ENCODE measurements around the gene C1orf52.

C1orf52 gene

DNA sequence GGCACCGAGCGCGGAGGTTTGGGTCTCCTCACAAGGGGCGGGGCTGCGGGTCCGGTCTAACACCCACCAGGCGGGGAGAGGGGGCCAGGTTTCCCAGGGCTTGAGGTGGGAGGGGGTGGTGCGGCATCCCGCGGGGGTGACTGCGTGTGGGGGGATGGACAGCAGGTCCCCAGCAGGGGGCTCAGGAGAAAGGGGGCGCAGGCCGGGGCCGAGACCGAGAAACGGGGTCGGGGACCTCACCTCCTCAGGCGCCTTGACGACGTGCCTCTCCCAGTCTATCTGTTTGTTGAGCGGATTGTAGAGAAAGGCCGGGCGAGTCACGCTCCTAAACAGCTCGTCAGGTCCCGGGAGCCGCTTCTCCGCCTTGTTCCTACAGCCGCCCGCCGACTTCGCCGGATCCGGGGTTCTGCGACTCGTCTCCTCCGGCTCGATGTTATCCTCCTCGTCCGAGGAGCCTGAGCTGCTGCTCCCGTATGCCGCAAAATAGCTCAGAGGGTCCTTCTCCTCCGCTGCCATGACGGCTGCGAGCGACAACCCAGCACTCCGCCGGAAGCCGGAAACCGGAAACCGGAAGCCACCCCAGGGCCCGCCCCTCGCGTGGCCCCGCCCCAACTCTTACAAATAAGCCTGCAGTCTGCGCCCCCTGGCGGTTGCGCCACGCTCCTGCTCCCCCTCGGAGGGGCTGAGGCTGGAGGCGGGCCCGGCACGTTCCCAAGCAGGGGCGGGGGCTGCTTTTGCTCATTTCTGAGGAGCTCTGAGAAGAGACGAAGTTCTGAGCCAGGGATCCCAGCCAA, at the start of gene C1orf52:
Gene C1orf52 (minus strand): TSS at position 545 of the 794 bp plus-strand sequence. CDS start 29 bp downstream, at position 516.
- in situ Hi-C loops (cut with MboI; ENCODE audit: low sequenced_read_pairs) = loop anchor here (25.0 kb wide), 1 partner anchor 322 kb away; no protein-coding TSS in a partner anchor

DNA sequence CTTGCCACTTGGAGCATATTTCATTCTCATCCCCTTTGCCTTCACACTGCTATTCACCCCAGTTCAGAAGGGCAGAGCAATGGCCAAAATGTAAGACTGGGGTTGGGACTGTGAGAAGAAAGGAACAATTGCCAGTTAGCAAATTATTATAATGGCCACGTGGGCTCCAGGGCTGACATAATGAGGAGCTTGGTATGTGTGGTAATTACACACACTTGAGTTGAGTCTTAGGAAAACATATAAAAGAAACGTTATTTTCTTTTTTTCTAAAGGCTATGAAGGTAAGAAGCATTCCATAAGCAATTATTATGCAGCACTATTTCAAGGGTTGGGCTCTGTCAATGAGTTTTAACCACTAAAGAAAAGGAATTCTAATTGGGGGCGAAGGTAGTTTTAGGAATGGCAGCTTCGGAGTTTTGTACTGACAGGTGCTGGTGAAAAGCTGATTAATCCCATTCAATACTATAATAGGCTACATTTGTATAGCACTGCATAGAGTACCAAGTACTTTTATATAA, 49.4 kb upstream of the C1orf52 start:
- in situ Hi-C loops (cut with MboI; ENCODE audit: low sequenced_read_pairs) = no loop called here

DNA sequence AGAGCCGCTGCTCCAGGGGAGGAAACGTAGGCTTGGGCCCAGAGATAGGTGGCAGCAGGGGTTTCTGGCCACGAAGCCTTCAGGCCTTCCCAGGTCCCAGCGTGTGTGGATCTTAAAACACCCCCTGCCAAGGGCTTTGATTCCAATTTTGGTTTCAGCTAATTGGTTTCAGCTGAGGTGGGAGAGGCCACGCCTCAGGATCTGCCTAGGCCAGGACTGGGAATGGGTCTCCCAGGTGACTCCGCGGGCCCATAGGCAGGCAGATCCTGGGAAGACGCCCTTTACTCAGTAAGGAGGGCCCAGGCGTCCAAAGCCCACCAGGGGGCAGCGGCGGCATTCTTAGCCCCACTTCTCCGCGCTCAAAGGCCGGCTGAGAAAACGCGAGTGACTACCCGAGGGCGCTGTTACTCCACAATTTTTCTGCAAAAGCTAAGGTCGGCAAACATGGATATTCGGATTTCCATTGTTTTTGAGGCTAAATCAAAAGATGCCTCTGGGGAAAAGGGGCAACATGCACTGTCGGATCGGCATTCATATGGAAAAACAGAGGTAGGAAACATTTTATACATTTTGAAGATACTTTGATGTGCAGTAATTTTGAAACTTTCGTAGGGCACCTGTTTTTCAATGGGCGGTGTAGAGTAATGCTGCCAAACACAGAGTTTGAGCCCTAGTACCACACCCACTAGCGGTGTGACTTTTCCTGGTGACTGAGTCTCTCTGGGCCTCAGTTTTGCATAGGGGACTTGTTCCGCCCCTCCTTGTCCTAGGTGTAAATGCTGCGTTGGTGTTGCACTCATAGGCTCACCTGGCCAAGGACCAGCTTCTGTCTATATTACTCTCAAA, 48.7 kb upstream of the C1orf52 start:
- in situ Hi-C loops (cut with MboI; ENCODE audit: low sequenced_read_pairs) = no loop called here

DNA sequence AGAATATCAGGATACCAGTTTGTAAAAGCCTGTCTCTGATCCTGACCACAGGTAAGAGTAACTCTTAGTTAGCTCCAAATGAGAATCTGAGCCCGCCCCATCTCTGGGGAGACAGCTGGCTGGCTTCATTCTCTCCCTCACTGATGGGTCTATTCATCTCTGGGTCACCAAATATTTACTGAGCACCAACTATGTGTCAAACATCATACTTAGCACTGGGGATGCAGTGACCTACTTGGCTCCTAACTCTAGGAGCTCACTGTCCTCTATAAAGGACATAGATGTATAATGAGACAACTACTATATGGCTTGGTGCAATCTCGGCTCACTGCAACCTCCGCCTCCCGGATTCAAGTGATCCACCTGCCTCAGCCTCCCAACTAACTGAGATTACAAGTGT, 46.8 kb upstream of the C1orf52 start:
- in situ Hi-C loops (cut with MboI; ENCODE audit: low sequenced_read_pairs) = no loop called here

DNA sequence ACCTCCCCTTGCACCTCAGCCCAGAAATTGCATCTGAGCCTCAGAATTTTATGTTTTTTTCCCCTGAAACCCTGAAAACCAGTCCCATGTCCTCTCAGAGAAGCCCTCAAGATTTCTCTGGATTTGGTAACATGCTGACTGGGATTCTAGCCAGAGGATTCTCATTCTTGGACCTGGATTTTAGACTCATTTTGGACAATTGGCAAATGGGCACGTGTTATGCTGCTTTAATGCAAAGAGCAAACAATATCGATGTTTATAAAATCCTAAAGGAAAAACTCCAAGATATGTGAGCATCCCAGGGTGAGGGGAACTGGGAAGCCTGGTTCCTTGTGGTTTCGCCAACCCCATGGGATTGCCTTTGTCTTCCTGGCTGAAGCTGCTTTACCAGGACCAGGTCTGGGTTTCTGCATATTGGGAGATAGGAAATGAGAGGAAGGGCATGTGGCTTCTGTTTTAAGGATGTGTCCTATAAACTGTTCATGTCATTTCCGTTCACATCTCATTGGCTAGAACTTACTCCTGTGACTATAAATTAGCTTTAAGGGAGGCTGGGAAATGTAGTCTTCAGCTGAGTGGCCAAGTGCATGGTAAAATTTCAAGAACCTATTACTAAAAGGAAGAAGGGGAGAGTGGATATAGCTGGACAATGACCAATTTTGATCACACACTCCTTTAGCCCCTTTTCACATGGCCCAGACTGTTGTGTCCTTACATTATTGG, 44.1 kb upstream of the C1orf52 start:
- in situ Hi-C loops (cut with MboI; ENCODE audit: low sequenced_read_pairs) = no loop called here

DNA sequence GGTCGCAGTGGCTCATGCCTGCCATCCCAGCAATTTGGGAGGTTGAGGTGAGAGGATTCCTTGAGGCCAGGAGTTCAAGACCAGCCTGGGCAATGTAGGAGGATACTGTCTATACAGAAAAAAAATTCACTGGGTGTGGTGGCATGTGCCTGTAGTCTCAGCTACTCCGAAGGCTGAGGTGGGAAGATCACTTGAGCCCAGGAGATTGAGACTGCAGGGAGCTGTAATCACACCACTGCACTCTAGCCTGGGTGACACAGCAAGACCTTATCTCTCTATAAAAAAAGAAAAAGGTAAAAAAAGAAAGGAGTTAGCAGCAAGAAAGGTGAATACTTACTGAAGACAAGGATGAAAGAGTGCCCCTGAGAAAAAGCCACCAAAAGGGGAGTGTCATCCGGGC, 40.7 kb upstream of the C1orf52 start:
- in situ Hi-C loops (cut with MboI; ENCODE audit: low sequenced_read_pairs) = no loop called here

DNA sequence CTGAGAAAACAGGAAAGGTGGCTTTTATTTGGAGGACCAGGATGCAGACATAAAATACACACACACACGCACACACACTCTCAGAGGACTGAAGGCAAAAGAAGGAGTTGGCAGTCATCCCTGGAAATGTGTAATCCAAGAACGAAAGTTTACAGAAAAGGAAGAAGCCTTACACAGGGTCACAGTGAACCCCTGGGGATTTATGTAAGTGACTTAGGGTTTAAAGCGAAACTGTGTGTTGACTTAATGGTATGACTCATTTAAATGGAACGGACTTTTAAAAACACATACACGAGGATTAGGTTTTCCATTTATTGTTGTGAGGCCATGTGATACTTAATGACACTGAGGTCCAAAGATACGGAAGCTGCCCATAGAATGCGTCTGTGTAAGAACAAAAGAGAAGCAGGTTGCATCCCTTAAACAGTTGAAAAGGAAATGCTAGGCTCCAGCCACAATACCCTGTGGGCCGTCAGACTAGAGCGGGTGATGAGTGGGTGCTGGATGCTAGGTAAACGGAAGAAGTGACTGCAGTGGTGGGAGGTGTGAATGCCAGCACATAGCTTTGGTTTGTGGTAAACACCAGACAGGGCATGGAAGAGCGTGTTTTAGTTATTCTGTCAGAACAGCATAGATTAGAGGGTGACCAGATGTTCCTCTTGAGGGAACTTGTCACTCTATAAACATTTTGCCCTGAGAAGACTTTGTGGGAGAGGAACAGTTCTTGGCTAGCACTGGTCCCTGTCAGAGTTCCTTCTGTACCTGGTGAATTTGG, 38.6 kb upstream of the C1orf52 start:
- in situ Hi-C loops (cut with MboI; ENCODE audit: low sequenced_read_pairs) = no loop called here

DNA sequence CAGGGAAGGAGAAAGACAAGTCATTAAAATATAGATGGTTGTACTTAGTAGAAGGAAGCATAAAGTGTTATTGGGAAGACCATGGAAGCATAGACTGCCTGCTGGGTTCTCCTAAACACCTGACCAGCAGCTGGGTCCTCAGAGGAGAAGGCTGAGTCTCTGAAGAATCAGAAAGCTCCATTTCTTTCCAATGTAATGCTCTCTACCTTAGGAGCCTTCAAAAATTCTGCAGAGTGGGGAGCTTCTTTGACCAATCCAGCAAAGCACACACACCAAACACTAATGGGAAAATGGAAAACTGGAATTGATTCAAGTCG, 38.0 kb upstream of the C1orf52 start:
- in situ Hi-C loops (cut with MboI; ENCODE audit: low sequenced_read_pairs) = no loop called here

DNA sequence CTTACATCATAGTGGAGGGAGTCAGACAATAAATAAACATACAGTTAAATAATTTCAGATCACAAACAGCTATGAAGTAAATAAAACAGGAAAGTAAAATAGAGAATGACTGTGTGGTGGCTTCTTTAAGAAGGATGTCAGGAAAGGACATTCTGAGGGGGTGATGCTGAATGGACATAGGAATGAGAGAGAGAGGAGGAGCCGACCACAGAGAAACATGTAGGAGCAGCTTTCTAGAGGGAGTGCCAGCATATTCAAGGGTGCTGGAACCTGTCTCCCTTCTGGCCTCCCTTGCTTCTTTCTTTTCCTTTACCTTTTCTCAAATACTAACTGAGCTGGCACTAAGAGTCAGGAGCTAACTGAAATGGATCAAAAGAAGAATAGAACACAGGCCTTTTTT, 37.5 kb upstream of the C1orf52 start:
- in situ Hi-C loops (cut with MboI; ENCODE audit: low sequenced_read_pairs) = no loop called here

DNA sequence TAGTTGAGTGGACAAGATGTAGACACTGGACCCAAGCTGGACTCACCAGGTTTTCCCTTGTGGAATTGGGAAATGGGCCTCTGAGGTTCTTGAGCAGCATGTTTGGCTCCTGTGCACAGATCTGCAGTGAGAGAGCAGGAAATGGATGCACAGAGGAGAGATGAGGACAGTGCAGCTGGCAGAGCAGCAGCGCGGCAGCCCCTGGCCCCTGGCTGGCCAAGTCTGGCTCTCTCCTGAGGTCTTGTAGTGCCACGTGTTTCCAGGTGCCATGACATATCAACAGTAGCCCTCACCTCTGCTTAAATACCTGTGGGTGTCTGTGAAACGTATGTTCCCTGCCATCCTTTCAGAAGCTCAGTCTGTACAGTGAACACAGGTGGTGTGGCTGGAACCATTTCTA, 36.2 kb upstream of the C1orf52 start:
- in situ Hi-C loops (cut with MboI; ENCODE audit: low sequenced_read_pairs) = no loop called here

DNA sequence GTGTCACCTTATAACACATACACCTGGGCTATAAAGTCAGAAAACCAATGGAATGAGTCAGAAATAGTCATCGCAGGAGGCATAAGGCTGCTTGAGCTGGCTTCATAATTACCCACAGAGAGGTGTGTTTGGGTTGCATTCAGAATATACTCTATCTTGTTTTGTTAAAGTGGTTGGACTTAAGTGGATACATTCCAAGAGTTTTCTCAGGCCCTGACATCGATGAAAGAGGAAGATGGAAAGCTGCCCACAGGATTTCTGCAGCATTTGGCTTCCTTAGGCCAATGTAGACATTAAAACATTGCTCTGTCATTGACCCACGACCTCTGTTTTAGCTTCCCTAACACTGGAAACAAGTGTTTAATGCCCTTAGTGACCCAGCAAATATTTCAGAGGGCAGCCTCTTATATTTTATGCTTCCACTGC, 35.6 kb upstream of the C1orf52 start:
- in situ Hi-C loops (cut with MboI; ENCODE audit: low sequenced_read_pairs) = no loop called here

DNA sequence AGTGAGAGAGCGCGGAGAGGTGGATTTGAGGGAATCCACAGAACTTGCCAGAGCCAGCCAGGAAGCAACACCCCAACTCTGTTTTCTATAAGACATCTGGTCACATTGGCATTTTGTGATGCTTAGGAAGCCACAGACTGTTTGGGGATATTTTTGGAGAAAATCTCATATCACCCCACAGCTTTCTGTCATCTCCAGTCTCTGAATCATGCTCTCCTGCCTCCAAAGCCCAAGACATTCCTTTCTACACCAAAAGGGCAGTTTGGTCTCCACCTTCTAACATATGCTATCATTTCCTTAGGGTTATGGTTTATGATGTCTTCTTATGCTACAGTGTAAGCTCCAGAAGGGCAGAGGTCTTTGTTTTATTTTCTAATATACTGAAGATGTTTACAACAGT, 31.4 kb upstream of the C1orf52 start:
- in situ Hi-C loops (cut with MboI; ENCODE audit: low sequenced_read_pairs) = no loop called here

DNA sequence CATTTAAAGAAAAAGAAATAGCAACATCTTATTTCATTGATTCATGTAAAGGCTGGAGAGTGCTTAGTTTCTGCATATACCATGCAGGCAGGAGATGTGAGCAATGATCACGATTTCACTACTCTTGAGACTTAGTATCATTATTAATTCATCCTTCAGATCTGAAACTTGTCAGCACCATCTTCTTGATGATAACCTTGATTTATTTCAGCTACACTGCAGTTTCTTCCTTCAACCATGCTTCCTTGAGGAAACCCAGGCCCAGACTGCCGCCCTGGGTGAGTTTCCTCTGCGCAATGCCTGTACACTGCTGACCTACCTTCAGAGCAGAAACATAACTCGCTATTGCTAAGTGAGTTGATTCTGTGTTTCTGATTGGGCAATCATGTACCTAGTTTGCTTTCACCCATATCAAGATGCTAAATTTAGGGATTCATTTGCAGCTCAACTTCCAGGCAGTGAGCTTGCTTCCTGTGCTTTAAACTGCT, 30.4 kb upstream of the C1orf52 start:
- in situ Hi-C loops (cut with MboI; ENCODE audit: low sequenced_read_pairs) = no loop called here

DNA sequence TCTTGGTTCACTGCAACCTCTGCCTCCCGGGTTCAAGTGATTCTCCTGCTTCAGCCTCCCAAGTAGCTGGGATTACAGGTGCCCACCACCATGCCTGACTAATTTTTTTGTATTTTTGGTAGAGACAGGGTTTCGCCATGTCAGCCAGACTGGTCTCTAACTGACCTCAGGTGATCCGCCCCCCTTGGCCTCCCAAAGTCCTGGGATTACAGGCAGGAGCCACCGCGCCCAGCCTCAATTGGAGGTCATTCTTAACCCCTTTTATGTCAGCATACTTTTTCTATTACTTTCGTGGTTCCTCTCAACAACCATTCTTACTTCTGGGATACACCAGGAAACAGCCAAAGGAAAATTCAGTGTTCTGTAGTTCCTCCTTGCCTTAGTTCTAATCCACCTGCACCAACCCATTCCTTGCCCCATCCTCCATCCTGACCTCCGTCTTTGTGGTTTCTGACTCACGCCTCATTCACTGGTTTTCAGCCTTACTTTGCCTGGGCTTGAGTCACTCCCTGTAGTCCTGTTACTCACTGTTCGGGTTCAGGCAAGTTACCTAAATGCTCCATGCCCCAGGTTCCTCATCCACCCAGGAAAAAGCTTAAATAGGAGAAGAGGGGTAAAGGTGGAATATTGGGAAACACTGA, 29.9 kb upstream of the C1orf52 start:
- in situ Hi-C loops (cut with MboI; ENCODE audit: low sequenced_read_pairs) = no loop called here

DNA sequence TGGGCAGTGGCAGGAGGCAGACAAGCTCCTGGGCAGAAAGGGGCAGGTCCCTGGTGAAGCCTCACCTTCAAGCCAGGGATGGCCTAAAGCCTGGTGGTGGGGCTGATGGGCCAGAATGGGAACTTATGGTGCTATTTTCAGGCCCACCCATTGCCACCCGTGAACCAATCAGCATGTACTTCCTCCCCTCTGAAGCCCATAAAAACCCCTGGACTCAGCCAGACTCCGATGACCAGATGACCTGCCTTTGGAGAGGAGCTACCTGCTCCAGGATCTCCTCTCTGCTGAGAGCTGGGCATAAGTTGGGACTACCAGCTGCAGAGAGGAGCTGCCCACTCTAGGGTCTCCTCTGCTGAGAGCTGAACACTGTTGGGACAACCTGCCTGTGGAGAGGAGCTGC, 24.7 kb upstream of the C1orf52 start:
- in situ Hi-C loops (cut with MboI; ENCODE audit: low sequenced_read_pairs) = no loop called here

DNA sequence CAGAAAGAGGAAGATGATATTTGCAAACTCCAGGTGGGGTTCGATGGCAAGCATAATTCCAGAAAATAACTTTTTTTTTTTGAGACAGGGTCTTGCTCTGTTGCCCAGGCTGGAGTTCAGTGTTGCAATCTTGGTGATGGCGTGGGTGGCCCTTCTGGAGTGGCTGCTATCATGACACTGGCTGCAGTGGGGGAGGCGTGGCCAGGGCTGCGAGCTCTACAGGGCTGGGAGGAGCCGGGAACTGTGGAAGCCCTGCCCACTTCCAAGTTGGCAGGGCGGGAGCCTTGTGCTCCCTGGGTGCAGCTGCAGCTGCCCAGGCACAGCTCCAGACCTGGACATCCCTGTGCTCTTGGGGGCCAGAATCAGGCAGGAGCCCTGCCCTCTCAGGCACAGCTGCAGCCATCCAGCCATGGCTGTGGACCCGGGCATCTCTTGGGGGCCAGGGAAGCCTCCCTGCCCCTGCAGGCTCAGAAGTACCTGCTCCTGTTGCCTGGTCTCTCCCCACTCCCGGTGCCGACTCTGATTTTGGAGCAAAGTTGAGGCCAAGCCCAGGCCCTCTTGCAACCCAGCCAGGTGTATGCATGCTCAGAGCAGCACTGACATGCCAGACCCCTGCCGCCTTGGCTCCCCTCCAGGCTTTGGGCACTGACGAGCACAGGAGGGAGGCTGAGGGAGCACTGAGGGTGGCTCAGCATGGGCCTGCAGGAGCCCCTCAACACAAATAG, 24.2 kb upstream of the C1orf52 start:
- in situ Hi-C loops (cut with MboI; ENCODE audit: low sequenced_read_pairs) = no loop called here

DNA sequence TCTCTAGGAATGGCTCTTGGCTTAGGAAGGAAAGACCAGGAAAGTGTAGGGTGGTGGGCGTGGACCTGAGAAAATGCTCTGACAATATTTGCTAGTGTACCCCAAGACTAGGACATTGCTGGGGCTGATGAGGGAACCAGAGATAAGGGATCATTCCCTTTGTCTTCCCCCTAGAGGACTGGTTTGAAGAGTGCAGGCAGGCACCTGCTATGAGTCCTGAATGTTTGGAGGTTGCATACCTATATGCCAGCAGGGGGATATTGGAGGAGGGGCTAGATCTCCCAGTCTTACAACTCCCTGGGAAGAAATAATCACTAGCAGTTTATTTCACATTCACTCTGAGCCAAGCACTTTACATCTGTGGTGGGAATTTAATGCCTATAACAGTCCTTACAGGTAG, 23.0 kb upstream of the C1orf52 start:
- in situ Hi-C loops (cut with MboI; ENCODE audit: low sequenced_read_pairs) = no loop called here

DNA sequence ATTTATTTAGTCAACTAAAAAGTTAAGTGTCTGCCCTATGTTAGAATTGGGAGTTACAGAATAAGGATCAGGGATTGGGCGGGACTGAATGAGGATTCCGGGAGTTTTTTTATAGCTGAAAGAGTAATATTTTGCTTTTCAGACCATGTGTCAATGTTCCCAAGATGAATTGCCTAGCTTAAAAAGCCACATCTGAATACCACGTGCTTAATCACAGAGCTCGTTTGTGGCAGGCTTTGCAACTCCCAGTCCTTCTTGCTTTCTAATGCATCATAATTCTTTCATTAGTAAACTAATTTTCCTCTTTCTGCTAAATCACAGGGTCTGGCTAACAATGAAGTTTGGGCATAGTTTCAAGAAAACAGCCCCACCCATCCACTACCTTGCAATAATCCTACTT, 21.2 kb upstream of the C1orf52 start:
- in situ Hi-C loops (cut with MboI; ENCODE audit: low sequenced_read_pairs) = no loop called here

DNA sequence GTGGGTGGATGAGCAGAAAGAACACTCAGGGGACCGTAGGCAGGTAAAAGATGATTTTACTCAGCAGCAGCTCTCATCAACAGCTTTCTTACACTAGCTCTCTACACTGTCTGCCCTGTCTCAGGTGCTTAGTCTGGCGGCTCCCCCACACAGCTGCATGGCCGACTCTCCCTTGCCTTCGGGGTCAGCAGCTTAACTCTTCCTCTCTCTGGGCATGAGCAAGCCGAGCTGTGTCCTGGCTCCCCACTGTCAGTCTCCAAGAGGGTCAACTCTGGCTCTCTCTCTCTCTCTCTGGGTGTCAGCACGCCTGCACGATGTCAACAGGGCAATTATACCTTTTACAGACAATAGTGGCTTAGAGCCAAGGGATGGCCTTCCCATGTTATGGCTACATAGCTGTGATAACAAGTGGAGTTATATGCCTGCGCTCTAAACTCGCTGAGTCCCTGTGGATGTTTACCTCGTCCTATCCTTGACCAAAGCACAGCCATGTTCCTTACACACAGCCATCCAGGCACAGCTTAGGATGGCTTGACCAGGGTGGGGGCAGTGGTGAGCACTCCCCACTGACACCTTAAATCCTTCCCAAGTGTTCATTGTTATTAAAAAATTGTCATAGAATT, 20.1 kb upstream of the C1orf52 start:
- in situ Hi-C loops (cut with MboI; ENCODE audit: low sequenced_read_pairs) = no loop called here

Measured in HL-60/S4 treated with retinoic acid at 250 ng/mL for 4 days and 3 days (cell line).